Brain microvascular endothelial cell (primary cell): ENCODE results near the gene EHF.
A peak's percentile ranks its signal among the peaks of the same experiment; 100 is the strongest.

Experiments
- DNase-seq: peaks from one replicate; pipeline ENCODE4 v3.0.0-alpha.2; 2020
- H3K27ac ChIP-seq: fragments of 250-450 bp; sonication (Bioruptor Pico); 2 replicates; pipeline ENCODE4 v1.5.1; 2020; ENCODE audit warnings: mild to moderate bottlenecking, moderate library complexity
- H3K27me3 ChIP-seq: fragments of 250-450 bp; sonication (Bioruptor Pico); replicated peaks from 2 replicates; pipeline ENCODE4 v1.5.1; 2020; ENCODE audit warnings: mild to moderate bottlenecking
- H3K36me3 ChIP-seq: fragments of 250-450 bp; sonication (Bioruptor Pico); replicated peaks from 2 replicates; pipeline ENCODE4 v1.5.1; 2020; ENCODE audit warnings: mild to moderate bottlenecking
- H3K4me3 ChIP-seq: 2 replicates; pipeline ENCODE4 v1.5.1; 2011; ENCODE audit warnings: low read depth, mild to moderate bottlenecking, control low read depth, low read length, moderate library complexity
- in situ Hi-C: cut with HindIII; loops from 2 replicates; pipeline ENCODE4 v1.10.0; 2017; ENCODE audit warnings: low sequenced_read_pairs, low pct_ligation_motif_present
- TF ChIP-seq, protein P1 (sequence below): IDR thresholded peaks from 2 replicates; pipeline ENCODE4 v1.5.1; 2011; ENCODE audit warnings: low read depth, mild to moderate bottlenecking, moderate library complexity, low read length, control low read depth, inconsistent platforms; ENCODE audit errors: missing control alignments

EHF gene

DNA sequence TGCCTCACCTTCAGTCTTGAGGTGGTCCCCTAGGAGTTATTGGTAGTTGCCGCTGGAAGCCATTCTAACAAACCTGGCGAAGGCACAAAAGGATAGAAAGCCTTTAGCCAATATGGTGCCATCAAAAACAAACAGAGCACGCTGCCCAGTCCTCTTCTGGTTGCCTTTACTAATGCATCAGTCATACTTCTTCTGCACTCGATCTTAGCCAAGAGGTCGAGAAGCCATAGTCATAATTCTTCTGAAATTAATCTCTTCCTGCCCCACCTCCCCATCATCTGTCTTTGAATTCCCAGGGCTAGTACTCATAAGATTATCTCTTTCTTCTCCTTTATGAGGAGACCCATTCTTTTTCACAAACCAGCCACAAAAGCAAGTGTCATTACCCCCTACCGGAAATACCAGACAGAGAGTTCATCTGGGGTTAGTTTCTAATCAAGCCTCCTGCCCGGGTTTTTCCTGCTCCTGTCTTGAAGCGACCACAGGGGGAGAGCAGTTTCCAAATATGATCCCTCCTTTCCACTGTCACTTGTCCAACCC is 21.4 kb upstream of the EHF start:
- Histone ChIP-seq H3K27me3 (no peaks in the 10 kb centered on the region), H3K27ac (peak overlapping the region; percentile 49), H3K4me3 (no peak overlapping the region), H3K36me3 (no peaks in the 10 kb centered on the region)
- in situ Hi-C loops: no loop called here
- peak; percentile 76 for DNase-seq
- TF ChIP-seq, protein P1, sequence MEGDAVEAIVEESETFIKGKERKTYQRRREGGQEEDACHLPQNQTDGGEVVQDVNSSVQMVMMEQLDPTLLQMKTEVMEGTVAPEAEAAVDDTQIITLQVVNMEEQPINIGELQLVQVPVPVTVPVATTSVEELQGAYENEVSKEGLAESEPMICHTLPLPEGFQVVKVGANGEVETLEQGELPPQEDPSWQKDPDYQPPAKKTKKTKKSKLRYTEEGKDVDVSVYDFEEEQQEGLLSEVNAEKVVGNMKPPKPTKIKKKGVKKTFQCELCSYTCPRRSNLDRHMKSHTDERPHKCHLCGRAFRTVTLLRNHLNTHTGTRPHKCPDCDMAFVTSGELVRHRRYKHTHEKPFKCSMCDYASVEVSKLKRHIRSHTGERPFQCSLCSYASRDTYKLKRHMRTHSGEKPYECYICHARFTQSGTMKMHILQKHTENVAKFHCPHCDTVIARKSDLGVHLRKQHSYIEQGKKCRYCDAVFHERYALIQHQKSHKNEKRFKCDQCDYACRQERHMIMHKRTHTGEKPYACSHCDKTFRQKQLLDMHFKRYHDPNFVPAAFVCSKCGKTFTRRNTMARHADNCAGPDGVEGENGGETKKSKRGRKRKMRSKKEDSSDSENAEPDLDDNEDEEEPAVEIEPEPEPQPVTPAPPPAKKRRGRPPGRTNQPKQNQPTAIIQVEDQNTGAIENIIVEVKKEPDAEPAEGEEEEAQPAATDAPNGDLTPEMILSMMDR: no peak

DNA sequence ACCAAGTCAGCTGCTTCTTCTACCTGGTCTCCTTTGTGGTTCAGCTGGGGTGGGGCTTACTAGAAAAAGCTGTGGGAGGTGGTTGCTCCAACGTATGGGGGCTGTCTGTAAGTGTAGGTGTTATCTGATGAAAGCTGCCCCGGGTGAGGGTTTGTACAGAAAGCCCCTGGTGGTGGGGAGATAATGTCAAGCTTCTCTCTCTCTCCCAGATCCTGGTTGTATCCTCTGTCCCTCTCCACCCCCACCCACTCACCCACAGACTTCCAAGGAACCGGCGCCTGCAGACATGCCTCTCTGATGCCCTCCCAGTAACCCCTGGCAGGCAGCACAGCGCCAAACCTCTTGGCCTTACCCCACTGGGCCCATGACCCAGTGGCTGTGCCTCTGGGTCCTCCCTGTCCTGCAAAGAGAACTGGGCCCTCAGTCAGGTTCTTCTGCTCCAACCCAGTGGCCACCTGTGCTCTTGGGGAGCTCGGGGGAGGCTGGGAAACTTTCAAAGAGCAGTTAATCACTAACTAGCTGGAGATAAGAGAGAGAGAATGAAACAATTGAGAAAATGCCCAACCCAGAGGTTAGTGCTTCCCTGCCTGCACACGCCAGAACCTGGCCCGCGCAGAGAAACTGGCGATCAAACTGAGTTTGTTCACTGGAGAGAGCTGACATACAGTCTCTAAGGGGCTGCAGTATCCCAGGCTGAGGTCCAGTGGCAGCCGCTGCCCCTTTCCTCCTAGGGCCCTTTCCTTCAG is 20.4 kb upstream of the EHF start:
- H3K27ac ChIP-seq: peak overlapping the region; percentile 49
- TF ChIP-seq, protein P1: no peak
- H3K4me3 ChIP-seq: no peak overlapping the region
- DNase-seq: no peak
- in situ Hi-C loops: no loop called here
- no peaks in the 10 kb centered on the region for H3K27me3 ChIP-seq
- no peaks in the 10 kb centered on the region for H3K36me3 ChIP-seq

DNA sequence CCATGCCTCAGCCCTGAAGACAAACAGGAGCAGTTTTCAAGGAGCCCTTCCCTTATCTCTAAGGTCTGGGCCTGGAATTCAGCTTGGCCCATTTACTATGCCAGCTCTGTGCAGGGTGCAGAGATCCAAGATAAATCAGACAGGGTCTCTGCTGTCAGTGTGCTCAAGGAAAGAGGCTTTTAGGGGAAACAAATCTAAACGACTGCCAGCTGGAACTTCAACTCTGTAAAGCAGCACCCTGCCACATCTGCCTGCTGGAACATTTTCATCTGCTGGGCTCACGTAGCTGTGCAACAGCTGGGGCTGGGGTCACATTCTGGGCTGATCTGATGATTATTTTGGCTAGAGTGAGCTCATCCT is 19.8 kb upstream of the EHF start:
- TF ChIP-seq, protein P1: no peak
- Histone ChIP-seq H3K4me3 (no peak overlapping the region), H3K27me3 (no peaks in the 10 kb centered on the region), H3K36me3 (no peaks in the 10 kb centered on the region), H3K27ac (no peak overlapping the region)
- in situ Hi-C loops: no loop called here
- DNase-seq: no peak

DNA sequence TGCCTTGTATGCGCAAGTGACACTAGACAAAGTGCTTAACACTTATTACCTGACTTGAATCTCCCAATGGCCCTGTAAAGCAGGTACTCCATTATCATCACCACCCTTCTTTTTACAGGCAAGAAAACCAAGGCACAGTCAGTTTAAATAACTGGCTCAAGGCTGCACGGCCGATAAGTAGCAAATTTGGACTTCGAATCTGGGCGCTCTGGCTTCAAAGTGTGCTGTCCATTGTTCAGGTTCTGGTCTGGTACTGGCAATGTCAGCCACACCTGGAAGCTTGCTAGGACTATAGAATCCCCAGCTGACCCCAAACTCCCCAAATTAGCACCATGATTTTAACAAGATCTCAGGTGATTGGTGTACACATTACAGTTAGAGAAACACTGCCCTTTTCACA is 19.3 kb upstream of the EHF start:
- DNase-seq: no peak
- Histone ChIP-seq H3K27me3 (no peaks in the 10 kb centered on the region), H3K27ac (no peak overlapping the region), H3K36me3 (no peaks in the 10 kb centered on the region), H3K4me3 (no peak overlapping the region)
- in situ Hi-C loops: no loop called here
- TF ChIP-seq, protein P1: no peak

DNA sequence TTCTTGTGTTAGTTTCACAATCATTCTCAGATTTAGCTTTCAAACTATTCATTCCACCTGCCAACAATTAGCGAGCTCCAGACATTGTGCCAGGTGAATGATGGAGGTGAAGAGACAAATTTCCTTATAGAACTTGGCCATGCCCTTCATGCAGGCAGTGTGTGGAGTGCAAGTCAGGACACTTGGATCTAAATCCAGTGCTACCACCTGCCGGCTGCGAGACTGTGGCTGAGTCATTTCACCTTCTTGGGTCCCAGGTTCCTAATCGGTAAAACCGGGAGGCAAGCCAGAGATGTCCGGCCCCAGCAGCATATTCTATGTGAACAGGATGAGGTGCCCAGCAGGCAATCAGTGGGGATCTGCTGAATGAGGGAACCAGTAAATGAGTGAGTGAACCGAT is 18.6 kb upstream of the EHF start:
- in situ Hi-C loops: no loop called here
- no peaks in the 10 kb centered on the region for H3K36me3 ChIP-seq
- no peak for DNase-seq

More for the DNA sequence above, 18.6 kb upstream of the EHF start:
- no peaks in the 10 kb centered on the region for H3K27me3 ChIP-seq
- no peak overlapping the region for H3K4me3 ChIP-seq
- no peak overlapping the region for H3K27ac ChIP-seq
- TF ChIP-seq, protein P1: no peak
